GM12801 (cell line): ENCODE results near the gene MTG2.

Experiments
- TF ChIP-seq, protein P1 (sequence below): IDR thresholded peaks from one replicate; pipeline ENCODE4 v1.5.1; 2011; ENCODE audit warnings: control low read depth; ENCODE audit not compliant: insufficient read length; ENCODE audit errors: extremely low read depth

The MTG2 gene

DNA sequence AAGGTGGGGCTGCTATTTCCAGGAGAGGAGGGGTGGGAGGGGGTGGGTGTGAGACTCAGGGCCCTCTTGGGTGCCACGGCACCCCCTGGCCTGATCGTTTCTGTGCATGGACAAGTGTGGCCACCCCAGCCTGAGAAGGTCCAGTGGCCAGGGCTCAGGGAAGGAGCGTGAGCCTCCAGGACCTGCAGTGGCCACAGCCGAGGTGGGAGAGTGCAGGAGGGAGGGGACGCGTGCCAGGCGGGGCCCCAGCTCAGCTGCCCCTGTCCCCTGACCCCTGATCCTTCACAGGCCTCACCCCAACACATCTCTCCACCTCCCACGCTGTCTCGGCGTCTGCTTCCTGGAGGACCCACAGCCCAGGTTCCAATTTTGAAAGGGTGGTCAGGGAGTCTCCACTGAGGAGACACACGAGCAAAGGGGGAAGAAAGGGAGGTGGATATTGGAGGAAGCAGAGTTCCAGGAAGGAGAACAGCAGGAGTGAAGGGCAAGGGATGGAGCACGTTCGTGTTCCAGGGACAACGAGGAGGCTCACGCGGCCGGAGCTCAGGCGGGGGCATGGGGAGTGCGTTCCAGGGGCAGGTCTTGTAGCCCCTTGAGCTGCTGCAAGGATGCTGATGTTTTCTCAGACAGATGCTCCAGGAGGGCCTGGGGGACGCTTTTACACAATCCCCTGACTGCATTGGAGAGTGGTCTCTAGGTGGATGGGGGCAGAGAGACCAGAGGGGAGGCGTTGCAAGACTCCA is 41.5 kb downstream of the MTG2 start:
- TF ChIP-seq, protein P1, sequence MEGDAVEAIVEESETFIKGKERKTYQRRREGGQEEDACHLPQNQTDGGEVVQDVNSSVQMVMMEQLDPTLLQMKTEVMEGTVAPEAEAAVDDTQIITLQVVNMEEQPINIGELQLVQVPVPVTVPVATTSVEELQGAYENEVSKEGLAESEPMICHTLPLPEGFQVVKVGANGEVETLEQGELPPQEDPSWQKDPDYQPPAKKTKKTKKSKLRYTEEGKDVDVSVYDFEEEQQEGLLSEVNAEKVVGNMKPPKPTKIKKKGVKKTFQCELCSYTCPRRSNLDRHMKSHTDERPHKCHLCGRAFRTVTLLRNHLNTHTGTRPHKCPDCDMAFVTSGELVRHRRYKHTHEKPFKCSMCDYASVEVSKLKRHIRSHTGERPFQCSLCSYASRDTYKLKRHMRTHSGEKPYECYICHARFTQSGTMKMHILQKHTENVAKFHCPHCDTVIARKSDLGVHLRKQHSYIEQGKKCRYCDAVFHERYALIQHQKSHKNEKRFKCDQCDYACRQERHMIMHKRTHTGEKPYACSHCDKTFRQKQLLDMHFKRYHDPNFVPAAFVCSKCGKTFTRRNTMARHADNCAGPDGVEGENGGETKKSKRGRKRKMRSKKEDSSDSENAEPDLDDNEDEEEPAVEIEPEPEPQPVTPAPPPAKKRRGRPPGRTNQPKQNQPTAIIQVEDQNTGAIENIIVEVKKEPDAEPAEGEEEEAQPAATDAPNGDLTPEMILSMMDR, result no peak

DNA sequence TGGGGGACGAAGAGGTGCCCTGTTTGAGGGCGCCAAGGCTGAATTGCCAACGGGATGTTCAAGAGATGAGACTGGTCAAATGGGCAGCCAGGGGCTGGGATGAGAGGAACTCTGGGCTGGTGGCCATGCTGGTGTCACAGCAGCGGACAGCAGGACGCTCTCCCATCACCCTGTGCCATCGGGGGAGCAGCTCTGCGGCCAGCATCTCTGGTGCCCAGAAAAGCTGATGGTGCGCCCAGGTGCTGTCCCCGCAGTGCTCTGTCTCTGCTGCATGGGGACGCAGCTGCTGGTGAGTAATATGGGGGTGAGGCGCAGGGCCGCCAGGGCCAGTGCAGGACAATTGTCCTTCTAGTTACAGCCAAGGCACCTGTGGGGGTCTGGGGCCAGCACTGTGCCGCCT is 42.2 kb downstream of the MTG2 start:
- TF ChIP-seq, protein P1, result no peak

DNA sequence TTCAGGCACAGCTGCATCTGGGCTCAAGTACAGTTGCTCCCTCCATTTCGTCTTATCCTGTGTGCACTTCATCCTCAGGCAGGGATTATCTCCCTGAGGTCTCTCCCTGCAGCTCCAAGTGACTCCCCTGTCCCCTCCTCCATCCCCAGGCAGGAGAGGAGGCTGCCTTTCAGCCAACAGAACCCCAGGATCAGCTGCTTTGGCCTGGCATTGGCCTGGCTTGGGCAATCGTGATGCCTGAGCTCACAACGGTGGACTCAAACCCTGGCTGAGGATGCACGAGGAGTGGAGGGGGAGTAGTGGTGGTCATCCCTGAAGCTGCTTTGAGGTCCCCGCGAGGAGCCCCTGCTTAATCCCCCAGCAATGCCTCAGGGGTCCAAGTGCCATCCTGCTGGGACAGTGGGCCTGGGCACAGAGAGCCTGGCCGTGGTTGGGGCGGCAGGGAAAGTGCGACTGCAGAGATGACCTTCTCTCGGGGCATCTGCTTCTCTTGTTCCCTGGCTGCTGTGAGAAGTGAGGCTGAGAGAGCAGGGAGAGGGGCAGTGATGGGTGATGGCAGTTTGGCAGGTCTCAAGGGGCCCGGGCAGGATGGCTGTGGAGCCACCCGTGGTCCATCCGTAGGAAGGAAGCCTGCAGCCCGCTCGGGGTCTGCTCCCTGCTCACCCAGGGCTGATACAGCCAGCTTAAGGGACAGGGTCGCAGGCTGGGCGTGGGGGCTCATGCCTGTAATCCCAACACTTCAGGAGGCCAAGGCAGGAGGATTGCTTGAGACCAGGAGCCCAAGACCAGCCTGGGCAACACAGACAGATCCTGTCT is 43.2 kb downstream of the MTG2 start:
- TF ChIP-seq, protein P1, result no peak

DNA sequence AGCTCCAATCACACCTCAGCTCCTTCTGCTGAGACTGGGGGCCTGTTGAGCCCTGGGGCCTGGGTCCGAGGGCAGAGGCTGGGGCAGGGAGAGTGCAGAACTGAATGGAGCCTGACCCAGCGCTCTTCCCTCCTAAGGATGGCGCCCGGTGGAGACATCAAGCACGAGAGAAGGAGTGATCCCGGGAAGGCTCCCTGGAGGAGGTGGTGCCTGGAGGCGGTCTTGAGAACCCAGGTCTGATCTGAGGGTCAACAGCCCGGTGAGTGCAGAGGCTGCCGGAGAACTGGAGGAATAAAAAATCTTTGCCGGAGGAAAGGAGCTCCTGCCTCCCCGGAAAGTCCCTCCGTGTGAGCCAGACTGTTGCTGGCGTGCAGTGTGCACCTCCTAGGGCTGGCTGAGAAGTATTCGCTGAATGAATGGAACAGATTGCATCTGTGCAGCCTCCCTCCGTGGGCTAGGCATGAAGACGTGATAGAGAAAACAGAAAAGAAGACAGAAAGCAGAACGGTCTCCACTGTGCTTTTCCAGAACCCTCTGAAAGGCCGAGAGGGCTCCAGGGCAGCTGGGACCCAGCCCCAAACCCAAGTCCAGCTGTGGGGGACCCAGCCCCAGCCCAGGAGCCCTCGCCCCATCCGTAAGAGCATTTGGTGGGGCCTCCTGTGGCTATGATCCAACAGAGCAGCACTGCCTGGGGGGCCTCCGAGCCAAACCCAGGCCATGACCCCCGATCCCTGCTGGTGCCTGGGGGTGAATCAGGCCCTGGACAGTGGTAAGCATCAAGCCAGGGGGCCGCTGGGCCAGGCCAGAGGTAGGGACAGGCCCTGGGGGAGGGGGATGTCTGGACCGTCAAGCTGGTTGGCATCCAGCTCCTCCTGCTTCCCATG is 44.1 kb downstream of the MTG2 start:
- TF ChIP-seq, protein P1, result no peak

DNA sequence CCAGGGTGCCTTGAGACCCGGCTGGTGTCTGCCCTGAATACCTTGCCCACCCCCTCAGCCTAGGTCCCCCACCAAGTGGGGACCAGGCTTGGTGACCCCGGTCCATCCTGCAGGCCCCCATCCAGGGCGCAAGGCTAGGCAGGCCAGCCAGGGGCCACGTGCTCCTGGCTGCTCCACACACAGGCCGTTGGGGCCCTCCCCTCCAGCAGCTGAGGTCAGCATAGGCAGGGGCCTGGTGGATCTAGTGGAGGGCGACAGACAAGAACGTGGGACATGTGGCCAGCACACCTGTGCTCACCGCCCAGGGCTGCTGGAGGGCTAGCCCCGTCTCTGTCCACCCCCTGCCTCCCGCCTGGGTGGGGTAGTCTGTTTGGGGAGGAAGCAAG is 44.8 kb downstream of the MTG2 start:
- TF ChIP-seq, protein P1, result no peak

DNA sequence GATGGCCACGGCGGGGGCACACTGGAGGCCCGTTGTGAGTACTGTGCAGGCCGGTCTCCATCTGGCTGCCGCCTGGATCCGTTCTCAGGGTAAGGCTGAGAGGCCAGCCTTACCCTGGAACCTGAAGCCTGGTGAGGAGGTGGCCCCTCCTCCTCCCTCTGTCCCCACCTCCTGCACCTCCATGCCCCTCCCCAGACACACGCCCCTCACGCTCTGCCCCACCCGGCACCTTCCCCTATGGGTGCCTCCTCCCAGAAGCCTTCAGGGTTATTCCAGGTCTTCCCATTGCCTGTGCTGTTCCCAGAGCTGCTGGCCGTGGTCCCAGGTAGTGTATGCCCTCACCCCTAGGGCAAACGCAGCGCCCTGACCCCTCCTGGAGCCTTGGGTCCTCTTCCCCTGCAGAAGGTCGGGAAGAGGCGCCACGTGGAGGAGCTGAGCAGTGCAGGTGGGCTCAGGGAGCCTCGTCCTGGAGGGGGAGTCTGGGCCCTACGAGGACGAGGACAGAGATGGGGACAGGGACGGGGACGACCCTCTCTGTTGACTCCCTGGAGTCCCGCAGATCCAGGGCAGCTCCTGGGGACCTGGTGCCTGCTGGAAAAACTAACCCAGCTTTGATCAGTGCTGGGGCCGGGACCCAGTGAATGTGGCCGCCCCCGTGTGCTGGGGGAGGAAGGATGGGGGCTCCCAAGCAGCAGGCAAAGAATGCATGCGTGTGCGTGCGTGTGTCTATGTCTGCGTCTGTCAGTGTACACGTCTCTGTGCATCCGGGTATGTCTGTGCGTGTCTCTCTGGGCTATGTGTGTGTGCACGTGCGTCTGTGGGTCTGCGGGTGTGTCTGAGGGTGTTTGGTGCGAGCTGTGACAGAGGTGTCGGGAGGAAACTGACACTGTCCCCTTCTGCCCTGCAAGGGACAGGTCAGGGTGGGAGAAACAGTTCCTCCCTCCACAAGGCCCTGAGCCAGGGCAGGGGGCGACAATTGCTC is 45.4 kb downstream of the MTG2 start:
- TF ChIP-seq, protein P1, result no peak
